GM19023 (cell line): ENCODE results near the gene PTRH1.

Source experiments
- ATAC-seq: cut with Tn5 transposase; IDR thresholded peaks from one replicate; pipeline ENCODE4 v1.9.1; 2021; ENCODE audit warnings: mild to moderate bottlenecking, moderate library complexity; ENCODE audit not compliant: unreplicated experiment

Gene PTRH1

DNA sequence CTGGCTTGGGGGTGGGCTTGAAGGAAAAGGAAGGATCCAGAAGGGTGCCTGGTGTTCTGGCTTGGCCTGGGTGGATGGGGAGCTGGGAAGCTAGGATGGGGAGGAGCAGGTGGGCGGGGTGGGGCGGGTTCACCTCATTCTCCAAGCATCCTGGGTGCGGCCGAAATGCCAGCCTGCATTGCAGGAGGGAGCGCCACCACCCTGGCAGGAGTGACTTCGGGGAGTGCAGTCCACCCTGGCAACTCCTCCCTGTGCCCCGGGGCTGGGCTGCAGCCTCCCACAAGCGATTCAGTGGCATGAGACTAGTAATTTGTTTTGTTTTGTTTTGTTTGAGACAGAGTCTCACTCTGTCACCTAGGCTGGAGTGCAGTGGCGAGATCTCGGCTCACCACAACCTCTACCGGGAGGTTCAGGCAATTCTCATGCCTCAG is 5.9 kb upstream of the PTRH1 start:
- ATAC-seq, result no peak

DNA sequence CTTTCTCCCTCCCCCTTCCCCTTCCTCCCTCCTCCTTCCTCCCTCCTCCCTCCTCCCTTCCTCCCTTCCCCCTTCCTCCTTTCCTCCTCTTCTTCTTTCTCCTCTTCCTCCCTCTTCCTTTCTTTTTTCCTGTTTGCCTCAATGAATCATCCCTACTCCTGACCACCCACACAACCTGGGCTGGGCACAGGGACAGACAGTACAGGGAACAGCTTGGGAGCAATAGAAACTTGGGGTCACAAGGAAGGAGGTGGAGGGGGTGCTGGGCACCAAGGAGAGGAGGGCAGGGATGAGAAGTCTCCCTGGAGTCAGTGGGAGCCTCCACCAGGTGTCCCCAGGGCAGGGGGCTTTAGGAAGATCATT is 5.4 kb upstream of the PTRH1 start:
- no peak for ATAC-seq

DNA sequence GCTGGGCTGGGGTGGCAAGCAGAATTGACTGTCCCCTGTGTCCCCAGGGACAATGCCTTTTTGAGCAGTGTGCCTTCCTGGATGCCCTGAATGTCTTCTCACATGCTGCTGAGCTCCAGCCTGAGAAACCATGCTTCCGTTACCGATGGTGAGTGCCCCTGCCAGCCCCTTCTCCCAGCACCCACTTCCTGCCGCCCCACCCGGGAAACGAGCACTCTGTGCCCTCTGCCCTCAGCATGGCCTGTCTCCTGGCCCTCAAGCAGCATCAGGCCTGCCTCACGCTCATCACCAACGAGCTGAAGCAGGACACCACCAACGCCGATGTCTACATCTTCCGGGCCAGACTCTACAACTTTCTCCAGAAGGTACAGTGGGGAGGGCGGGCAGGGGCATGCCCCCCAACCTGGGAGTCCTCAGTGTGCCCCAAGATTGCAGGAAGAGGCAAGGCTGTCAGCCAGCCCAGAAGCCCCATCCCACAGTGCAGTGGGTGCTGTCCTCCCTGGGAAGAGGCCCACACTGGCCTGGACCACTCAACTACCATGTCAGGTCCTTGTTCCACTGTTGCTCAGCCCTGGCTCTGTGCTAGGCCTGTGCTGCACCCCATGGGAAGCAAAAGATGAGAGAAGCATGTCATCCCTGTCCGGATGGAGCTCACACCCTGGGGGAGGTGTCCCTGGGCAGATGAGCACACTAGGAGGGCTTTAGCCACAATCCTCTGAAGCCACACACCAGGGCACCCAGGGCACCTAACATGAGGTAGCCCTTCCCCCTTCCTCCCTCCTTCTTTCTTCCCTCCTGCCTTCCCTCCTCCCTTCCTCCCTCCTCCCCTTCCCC is 4.8 kb upstream of the PTRH1 start:
- no peak for ATAC-seq

DNA sequence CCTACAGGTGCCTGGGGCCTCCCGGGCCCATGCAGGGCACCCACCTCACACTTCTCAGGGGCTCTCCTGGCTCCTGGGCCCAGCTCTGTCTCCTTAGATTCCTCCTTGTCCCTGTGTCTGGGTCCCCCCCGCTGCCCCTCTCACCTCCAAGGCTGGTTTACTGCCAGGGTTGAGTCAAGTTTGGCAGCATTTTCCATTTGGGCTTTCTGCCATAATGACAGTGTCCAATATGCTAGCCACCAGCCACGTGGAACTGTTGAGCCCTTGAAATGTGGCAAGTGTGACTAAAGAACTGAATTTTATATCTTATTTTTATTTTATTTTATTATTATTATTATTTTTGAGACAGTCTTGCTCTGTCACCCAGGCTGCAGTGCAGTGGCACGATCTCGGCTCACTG is 2.3 kb upstream of the PTRH1 start:
- no peak for ATAC-seq

DNA sequence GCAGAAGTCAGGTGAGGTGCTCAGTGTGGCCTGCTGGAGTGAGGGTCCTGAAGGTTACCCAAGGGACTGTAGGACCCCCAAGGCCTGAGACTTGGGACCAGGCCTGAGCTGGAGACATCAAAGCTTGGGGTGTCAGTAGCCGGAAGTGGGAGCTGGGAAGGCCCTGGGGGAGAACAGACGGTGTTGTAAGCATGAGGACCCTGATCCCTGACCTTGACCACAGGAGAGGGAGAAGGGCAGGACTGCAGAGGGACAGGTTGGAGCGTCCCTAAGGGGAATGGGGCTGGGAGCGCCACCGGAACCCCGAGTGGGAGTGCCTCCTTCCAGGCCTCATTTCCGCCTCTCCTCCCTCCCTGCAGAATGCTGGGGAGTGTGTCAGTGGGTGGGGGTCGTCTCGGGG is 949 bp upstream of the PTRH1 start:
- ATAC-seq, result no peak

DNA sequence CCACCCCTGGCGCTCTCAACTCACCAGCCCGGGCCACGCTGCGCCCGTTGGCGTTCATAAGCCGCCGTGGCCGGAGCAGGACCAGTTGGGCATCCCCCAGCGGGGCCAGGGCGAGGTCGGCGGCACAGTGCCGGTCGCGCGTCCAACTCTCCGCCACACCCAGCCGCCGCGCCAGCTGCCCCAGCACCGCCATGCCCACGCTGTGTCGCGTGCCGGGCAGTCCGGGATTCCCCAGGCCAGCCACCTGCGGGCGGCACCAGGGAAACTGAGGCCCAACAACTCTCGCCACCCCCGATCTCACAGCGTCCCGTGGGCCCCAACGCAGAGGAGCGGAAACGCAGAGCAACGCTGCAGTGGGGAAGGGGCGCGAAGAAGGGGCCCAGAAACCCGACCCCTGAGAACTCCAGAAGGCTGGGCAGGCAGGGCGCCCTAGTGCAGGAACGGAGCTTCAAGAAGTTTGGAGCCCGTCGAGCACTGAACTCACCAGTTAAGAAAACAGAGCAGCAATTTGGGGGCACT is 453 bp downstream of the PTRH1 start:
- peak; percentile 1 for ATAC-seq

DNA sequence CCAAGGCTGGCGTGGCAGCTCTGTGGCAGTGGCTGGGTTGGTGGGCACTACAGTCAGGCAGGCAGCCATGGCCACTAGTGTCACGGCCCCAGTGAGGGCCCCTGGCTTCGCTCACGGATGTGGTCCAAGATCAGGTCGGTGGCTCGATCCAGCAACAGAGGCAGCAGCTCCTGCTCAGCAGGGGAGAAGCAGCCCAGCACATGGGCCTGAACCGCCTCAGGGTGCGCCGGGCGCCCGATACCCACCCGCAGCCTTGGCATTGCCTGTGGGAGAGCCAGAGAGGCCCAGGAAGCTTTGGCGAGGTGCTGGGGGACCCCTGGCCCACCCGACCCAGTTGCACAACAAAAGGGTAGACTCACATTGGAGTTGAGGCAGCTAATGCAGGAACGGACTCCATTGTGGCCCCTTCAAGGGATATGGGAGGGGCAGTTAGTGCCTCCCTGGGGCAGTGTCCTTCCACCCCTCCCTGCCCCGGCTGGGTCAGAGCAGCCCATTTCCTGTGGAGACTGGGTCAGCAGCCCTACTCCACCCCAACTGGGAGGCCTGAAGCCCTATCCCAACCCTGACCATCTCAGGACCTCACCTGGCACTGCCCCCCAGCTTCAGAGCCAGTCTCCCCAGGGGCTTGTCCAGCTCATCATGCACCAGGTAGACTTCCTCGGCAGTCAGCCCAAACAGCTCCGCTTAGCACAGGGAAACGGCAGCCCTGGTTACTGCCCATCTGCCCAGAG is 1.3 kb downstream of the PTRH1 start:
- no peak for ATAC-seq

DNA sequence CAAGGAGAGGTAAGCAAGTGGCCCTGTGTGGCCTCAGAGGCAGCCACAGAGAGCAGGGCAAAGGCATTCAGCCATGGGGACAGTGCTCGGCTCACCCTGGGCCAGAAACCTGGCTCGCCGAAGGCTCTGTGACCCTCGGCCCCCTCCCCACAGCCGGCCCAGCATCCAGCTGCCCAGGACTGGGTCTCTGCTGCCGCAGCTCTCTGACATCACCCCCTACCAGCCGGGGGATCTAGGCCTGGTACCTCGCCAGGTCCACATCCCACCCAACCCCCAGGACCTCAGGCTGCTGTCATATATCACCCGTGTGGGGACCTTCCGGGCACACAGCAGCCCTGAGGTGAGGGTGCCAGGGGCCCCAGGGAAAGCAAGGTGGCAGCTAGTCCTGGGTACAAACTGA is 2.6 kb downstream of the PTRH1 start:
- no peak for ATAC-seq

DNA sequence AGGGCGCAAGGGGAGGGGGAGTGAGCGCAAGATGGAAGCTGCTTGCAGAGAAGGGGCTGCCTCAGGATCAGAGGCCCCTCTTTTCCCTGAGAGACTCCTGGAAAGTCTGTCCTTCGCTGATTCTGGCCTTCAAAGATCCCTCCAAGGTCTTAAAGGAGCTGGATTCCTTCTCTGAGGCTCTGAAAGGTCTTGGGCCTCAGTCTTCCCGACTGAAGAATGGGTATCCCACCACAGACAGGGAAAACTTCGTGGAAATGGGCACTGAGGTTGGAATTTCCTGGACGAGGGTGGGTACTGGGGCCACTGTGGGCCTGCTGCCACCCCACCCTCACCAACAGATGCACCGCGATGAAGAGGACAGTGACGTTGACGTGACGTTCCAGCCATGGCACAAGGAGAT is 3.1 kb downstream of the PTRH1 start:
- no peak for ATAC-seq

DNA sequence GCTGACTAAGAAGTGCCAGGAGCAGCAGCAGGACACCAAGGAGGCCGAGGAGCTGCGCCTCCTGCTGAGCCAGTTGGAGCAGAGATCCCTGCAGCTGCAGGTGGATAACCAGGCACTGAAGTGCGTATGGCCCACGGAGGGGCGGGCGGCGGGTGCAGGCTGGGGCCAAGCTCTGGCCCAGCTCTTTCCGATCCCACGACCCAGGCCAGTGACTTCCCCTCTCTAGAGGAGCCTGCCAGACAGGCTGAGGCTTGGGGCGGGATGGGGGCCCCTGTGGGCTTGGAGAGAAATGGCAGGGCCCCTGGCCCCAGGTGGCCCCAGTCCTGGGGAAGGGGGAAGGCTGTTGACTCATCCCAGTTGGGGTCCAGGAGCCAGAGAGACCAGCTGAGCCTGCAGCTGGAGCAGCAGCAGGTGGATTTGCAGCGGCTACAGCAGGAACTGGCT is 3.6 kb downstream of the PTRH1 start:
- no peak for ATAC-seq

DNA sequence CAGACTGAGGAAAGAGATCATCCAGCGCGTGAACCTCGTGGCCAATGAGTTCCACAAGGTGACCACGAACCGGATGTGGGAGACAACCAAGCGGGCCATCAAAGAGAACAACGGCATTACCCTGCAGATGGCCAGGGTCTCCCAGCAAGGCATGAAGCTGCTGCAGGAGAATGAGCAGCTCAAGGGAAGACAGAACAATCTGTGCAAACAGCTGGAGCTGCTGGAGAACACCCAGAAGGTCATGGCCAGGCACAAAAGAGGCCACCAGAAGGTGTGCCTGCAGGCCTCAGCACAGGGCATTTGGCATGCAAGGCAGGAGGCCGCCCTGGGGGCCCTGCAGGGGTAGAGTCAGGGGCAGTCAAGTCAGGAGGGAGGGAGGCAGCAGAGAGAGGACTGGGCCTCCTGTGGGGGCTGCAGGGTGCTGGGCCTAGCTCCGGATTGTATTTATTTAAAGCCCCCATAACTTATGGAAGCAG is 4.2 kb downstream of the PTRH1 start:
- no peak for ATAC-seq

DNA sequence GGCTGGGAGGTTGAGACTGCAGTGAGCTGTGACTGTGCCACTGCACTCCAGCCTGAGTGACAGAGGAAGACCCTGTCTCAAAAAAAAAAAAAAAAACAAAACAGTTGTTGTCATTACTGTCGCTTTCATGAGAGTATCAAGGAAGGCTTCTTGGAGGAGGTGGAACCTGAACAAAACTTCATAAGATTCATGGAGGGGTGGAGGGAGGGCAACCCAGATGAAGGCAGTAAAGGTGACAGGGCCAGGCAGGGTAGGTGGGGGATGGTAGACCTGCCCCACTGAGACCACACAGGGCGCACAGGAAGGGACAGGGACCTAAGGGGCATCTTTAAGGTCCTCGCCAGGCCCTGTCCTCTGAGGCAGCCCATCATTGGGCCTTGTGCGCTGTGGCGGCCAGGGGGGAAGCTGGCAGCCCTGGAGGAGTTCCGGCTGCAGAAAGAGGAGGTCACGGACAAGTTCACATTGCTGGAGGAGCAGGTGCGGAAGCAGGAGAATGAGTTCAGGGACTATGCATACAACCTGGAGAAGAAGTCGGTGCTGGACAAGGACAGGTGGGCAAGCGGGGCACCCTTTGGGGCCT is 5.2 kb downstream of the PTRH1 start:
- no peak for ATAC-seq

DNA sequence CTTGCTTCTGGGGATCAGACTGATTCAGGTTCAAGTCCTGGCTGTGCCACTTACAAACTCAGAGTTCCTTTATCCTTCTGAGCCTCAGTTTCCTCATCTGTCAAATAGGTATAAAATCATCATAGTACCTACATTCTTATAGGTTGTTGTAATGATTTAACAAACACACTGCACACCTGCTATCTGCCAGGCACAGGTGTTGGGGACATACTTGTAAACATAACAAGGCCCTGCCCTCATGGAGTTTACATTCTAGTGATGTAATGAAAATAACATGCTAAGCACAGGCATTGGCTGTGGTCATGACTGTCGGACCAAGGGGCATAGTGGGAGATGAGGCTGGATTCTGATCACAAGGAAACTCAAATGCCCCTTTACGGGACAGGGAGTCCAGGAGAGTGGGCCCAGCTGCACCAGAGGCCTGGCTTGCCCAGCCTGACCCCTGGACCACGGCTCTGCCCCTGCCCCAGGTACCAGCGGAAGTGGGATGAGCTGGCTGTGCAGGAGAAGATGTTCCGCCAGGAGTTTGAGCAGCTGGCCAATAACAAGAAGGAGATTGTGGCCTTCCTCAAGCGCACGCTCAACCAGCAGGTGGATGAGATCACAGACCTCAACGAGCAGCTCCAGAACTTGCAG is 6.4 kb downstream of the PTRH1 start:
- no peak for ATAC-seq

DNA sequence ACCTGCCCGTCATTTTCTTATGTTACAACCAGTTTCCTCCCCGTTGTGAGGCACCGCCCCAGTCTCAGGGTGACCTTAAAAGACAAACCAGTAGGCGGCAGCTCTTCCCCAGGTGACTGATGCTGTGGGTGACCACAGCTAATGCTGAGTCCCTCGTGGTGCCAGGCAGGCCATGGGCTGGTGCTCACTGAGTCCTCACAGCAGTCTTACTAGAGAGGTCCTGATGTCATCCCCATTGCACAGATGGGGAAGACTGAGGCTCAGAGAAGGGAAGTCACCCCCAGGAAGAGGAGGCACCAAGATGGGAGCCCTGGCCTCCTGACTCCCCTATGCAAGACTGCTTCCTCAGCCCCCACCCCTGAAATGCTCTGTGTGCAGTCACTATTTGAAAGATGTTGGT is 7.7 kb downstream of the PTRH1 start:
- ATAC-seq, result no peak

DNA sequence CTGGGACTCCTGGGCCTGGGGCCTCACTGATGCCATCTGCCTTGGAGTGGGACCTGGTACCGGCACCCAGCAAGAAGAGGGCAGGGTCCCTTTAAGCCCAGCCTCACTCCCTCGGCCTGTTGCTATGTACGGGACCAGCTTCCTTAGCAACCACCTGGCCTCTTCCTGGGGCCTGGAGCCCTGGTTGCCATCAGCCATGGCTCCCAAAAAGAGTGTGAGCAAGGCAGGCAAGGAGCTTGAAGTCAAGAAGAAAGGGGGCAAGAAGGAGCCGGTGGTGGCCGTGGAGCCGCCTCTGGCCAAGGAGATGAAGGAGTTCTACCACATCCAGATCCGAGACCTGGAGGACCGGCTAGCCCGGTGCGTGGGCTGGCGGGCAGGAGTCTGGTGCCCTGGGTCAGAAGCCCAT is 8.6 kb downstream of the PTRH1 start, which contains the start of gene CFAP157:
TSS of gene CFAP157 (plus strand) at position 153 of the 406 bp plus-strand sequence. CDS start at position 197, 44 bp downstream.
- no peak for ATAC-seq

DNA sequence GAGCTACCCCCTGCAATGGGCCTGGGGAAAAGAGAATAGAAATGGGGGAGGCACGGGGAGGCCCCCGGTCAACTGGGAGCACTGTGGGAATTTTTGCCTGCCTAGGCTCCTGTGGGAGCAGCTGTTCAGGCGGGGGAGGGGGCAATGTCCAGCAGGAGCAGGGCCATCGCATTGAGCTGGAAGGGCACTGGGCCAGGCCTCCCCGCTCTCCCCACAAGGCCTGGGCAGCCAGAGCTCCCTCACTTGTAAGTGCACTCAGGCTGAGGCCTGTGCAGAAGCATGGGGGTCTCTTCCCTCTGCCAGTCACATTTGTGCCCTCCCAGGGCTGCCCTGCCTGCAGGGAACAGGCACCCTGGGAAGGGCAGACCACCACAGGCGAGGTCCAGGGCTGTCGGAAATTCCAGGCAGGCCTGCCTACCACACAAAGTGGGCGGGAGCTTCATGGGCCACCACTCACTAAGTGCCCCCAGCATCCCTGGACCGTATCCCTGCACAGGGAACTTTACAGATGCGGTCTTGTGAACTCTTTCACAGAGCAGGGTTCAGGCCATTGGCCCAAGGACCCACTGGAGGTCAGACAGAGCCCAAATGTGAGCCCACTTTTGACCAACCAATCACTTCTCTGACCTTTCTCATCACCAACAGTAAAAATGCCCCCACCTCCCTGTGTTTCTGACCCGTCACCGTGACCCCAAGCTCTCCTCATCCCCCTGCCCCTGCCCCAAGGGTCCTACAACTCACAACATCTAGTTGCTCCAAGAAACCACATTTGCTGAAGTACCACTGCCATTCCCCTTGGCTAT is 9.7 kb downstream of the PTRH1 start:
- no peak for ATAC-seq

DNA sequence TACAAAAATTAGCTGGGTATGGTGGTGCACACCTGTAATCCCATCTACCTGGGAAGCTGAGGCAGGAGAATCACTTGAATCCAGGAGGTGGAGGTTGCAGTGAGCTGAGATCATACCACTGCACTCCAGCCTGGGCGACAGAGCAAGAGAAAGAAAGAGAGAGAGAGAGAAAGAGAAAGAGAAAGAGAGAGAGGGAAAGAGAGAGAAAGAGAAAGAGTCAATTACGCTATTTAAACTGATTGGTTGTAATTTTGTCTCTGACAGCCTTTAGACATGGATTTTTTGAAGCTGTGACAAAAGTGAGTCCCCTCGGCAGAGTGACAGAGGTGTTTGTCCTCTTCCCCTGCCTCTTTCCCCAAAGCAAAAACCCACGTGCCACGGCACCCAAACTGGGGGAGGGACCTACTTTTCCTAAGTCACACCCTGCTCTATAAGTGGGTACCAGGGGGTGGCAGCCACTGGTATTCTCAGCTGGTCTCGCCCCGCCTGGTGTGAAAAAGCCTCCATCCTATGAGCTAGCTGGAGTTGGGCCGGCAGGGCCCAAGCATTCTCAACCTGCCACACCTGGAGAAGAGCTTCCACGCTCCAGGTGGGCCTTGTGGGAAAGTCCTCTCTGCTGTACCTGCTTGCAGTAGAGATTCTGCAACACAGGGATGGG is 12.0 kb downstream of the PTRH1 start:
- no peak for ATAC-seq

DNA sequence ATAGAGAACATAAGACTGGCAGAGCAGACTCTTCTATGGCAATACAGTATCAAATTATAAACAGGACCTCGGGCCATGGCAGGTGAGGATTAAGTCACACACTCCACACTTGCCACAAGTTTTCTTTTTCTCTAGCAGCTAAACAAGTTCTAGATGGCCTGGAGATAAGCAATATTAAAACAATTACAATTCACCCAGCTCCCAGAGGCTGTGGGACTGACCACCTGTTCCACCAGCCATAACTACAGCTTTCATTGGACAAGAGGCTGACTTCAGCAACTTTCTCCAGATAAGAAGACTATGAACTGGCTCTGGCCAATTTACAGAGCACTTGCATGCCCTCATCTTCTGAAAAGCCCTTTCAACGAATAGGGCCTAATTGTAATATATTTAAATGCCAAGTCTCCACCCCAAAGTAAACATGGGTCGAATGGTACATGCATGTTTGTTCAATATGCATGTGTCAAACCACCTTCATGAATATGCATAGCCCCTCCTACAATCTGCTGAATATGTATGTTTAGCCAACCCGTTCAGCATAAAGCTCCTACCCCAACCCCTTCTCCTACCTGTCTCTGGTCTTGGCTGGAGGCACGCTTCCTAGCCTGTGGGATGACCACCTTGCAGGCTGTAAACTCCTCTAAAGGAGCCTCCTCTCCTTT is 14.7 kb downstream of the PTRH1 start:
- no peak for ATAC-seq

DNA sequence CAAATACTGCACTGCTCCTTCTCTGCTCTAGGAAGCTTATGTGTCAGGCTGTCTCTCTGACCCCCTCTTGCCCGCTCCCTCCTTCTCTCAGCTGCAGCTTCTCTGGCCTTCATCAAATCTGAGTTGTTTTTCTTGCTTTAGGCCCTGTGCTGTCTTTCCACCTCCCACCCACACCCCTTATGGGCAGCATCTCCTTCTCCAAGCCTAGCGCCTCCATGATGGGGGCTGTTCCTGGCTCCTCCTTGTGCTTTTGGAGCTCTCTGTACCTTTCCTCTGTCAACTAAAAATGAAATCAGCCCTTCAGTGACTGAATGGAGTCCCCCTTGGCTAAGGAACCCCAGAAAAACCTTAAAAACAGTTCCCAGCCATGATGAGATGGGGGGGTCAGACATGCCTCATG is 15.3 kb downstream of the PTRH1 start:
- ATAC-seq, result no peak
